Measurements from ENCODE around the gene SLC12A3.

DNA sequence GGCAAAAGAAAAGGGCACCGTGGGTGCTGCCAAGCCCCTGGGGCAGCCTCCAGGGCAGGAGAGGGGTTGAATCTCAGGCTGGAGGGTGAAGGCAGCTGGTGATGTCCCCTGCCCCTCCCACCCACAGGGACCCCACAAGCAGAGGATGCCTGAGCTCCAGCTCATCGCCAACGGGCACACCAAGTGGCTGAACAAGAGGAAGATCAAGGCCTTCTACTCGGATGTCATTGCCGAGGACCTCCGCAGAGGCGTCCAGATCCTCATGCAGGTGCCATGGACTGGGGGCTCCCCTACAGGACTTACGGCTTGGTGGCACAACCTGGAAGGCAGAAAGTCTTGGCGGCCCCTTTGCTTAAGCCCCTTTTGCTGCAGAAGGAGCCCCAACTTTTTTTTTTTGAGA is 21.8 kb downstream of the SLC12A3 start:
- TF ChIP-seq, protein P1, sequence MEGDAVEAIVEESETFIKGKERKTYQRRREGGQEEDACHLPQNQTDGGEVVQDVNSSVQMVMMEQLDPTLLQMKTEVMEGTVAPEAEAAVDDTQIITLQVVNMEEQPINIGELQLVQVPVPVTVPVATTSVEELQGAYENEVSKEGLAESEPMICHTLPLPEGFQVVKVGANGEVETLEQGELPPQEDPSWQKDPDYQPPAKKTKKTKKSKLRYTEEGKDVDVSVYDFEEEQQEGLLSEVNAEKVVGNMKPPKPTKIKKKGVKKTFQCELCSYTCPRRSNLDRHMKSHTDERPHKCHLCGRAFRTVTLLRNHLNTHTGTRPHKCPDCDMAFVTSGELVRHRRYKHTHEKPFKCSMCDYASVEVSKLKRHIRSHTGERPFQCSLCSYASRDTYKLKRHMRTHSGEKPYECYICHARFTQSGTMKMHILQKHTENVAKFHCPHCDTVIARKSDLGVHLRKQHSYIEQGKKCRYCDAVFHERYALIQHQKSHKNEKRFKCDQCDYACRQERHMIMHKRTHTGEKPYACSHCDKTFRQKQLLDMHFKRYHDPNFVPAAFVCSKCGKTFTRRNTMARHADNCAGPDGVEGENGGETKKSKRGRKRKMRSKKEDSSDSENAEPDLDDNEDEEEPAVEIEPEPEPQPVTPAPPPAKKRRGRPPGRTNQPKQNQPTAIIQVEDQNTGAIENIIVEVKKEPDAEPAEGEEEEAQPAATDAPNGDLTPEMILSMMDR (IDR thresholded peaks at IDR 0.05) = no peak
- no peak for TF ChIP-seq POLR2A (IDR thresholded peaks at IDR 0.05)
